IPS-20b (cell line): ENCODE results near the gene GJB4.
A peak's percentile ranks its signal among the peaks of the same experiment; 100 is the strongest.

Source experiments
- H3K27ac ChIP-seq: one replicate; pipeline ENCODE4 v1.5.1; 2013; ENCODE audit warnings: low read length
- H3K27me3 ChIP-seq: 2 replicates; pipeline ENCODE4 v1.6.1; 2013; ENCODE audit warnings: mild to moderate bottlenecking, low read length, inconsistent platforms; ENCODE audit not compliant: insufficient read depth
- H3K36me3 ChIP-seq: 2 replicates; pipeline ENCODE4 v1.6.1; 2013; ENCODE audit warnings: low read depth, mild to moderate bottlenecking, inconsistent platforms, low read length, moderate library complexity; ENCODE audit not compliant: insufficient read depth
- H3K4me1 ChIP-seq: 2 replicates; pipeline ENCODE4 v1.6.1; 2013; ENCODE audit warnings: mild to moderate bottlenecking, control low read depth, inconsistent platforms, low read length, moderate library complexity; ENCODE audit not compliant: insufficient read depth
- H3K4me3 ChIP-seq: 2 replicates; pipeline ENCODE4 v1.5.1; 2013; ENCODE audit warnings: mild to moderate bottlenecking, low read length, inconsistent platforms
- H3K9ac ChIP-seq: 2 replicates; pipeline ENCODE4 v1.6.1; 2013; ENCODE audit warnings: low read depth, mild to moderate bottlenecking, inconsistent platforms, low read length, moderate library complexity
- H3K9me3 ChIP-seq: 2 replicates; pipeline ENCODE4 v1.6.1; 2013; ENCODE audit warnings: mild to moderate bottlenecking, low read depth, low read length, inconsistent platforms; ENCODE audit not compliant: insufficient read depth

The GJB4 gene

DNA sequence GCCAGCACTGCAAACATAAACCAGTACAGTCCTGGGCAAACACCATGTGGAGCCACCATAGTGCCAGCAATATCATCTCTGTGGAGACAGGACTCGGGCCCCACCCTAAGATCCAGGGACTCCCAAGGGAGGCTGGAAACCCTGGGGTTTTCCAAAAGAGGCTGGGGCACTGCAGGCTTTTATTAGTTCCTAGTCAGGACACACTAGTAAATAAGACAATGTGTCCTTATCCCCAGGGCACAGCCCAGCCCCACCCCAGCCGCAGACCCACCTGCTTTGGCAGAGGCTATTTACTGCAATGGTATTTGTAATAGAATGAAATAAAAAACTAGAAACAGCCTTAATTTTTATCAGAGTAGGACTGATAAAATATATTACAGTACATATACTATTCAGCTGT is 21.0 kb downstream of the GJB4 start:
- Histone ChIP-seq H3K36me3 (no peaks in the 10 kb centered on the region), H3K4me1 (peaks cover 4% of the 10 kb centered on the region; the same call in 1 of the 2 replicates), H3K27ac (no peak overlapping the region), H3K9ac (no peak overlapping the region), H3K27me3 (peaks cover 47% of the 10 kb centered on the region), H3K4me3 (peak overlapping the region; percentile 76; the same call in 1 of the 2 replicates), H3K9me3 (no peaks in the 10 kb centered on the region)

DNA sequence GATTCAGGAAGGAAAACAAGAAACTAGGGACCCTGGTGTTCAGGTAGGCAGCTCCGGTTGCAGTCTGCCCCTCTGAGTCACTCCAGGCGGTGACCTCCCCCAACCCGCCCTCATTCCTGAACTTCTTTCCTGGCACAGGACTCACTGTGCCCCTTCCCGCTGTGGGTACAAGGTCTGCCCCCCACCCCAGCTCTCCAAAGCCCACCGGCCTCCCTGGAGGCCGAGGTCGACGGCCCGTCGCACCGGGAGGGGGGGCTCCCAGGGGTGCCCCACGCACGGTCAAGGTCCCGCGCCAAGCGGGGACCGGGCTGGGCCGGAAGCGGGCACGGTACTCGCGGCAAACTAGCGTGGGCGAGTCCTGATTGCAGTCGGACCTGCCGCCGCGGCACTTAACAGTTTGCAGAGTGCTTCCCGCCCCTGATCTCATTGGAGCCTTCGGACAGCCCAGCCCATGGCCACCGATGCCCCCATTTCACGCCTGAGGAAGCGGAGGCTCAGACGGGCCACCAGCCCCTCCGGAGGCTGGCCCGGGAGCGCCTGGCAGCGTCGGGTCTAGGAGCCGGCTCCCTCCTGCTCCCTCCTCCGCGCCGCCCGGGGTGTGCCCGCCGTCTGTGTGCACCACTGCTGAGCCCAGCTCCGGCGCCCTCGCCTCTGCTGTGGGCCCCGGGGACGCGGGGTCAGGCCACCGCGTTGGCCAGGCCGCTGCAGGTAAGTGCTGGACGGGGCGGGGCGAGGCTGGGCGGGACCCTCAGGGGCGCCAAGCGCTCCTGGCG is 21.7 kb downstream of the GJB4 start, which contains the start of gene GJB3:
Gene GJB3, plus strand, starts transcription at position 144 of the 773 bp plus-strand sequence. CDS start 3,549 bp downstream, outside the sequence.
- H3K27me3 ChIP-seq = peaks cover 47% of the 10 kb centered on the region
- no peaks in the 10 kb centered on the region for H3K9me3 ChIP-seq
- peak within 1 kb of the TSS; percentile 56; the same call in 1 of the 2 replicates for H3K9ac ChIP-seq
- H3K27ac ChIP-seq = no peak within 1 kb of the TSS
- peaks cover 4% of the 10 kb centered on the region; the same call in 1 of the 2 replicates for H3K4me1 ChIP-seq
- H3K36me3 ChIP-seq = no peaks in the 10 kb centered on the region
- H3K4me3 ChIP-seq = peak within 1 kb of the TSS; percentile 76

DNA sequence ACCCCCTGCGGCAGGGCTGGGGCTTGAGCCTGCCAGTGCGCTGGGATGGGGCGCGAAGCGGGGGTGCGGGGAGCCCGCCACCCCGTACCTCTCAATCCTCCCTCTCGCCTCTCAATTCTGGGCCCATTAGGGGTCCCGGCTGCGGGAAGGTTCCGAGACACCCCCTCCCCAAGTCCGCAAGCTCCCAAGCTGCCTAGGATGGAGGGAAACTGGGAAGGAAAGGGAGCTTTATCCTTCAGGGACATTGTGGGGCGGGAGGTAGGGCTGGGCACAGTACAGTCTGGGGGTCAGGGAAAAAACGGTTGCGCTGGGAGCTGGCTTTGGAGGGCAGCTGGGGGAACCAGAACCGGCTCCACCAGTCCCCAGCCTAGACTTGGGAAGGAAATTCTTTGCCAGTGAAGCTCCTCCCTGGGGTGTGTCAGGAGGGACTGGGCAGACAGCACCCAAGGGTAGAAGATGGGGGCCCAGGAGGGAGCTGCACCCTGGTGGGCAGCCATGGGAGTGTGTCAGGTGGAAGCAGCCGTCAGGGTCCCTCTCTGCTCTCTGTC is 22.4 kb downstream of the GJB4 start:
- Histone ChIP-seq H3K4me1 (peaks cover 4% of the 10 kb centered on the region; the same call in 1 of the 2 replicates), H3K27ac (no peak overlapping the region), H3K27me3 (peaks cover 47% of the 10 kb centered on the region), H3K9me3 (no peaks in the 10 kb centered on the region), H3K9ac (no peak overlapping the region), H3K36me3 (no peaks in the 10 kb centered on the region), H3K4me3 (peak overlapping the region; percentile 76)

DNA sequence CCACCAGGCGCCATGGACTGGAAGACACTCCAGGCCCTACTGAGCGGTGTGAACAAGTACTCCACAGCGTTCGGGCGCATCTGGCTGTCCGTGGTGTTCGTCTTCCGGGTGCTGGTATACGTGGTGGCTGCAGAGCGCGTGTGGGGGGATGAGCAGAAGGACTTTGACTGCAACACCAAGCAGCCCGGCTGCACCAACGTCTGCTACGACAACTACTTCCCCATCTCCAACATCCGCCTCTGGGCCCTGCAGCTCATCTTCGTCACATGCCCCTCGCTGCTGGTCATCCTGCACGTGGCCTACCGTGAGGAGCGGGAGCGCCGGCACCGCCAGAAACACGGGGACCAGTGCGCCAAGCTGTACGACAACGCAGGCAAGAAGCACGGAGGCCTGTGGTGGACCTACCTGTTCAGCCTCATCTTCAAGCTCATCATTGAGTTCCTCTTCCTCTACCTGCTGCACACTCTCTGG is 25.2 kb downstream of the GJB4 start:
- H3K36me3 ChIP-seq = no peaks in the 10 kb centered on the region
- peaks cover 4% of the 10 kb centered on the region; the same call in 1 of the 2 replicates for H3K4me1 ChIP-seq
- H3K9ac ChIP-seq = no peak overlapping the region
- H3K27ac ChIP-seq = no peak overlapping the region
- peaks cover 39% of the 10 kb centered on the region for H3K27me3 ChIP-seq
- H3K9me3 ChIP-seq = no peaks in the 10 kb centered on the region
- H3K4me3 ChIP-seq = no peak overlapping the region

DNA sequence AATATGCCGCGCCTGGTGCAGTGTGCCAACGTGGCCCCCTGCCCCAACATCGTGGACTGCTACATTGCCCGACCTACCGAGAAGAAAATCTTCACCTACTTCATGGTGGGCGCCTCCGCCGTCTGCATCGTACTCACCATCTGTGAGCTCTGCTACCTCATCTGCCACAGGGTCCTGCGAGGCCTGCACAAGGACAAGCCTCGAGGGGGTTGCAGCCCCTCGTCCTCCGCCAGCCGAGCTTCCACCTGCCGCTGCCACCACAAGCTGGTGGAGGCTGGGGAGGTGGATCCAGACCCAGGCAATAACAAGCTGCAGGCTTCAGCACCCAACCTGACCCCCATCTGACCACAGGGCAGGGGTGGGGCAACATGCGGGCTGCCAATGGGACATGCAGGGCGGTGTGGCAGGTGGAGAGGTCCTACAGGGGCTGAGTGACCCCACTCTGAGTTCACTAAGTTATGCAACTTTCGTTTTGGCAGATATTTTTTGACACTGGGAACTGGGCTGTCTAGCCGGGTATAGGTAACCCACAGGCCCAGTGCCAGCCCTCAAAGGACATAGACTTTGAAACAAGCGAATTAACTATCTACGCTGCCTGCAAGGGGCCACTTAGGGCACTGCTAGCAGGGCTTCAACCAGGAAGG is 25.8 kb downstream of the GJB4 start:
- Histone ChIP-seq H3K36me3 (no peaks in the 10 kb centered on the region), H3K9ac (no peak overlapping the region), H3K27ac (no peak overlapping the region)

DNA sequence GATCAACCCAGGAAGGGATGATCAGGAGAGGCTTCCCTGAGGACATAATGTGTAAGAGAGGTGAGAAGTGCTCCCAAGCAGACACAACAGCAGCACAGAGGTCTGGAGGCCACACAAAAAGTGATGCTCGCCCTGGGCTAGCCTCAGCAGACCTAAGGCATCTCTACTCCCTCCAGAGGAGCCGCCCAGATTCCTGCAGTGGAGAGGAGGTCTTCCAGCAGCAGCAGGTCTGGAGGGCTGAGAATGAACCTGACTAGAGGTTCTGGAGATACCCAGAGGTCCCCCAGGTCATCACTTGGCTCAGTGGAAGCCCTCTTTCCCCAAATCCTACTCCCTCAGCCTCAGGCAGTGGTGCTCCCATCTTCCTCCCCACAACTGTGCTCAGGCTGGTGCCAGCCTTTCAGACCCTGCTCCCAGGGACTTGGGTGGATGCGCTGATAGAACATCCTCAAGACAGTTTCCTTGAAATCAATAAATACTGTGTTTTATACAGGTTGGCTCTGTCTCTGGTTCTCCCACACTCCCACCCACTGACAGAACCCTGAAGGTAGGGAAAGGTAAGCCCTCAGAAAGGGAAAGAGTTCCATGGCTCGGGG is 26.4 kb downstream of the GJB4 start:
- no peak overlapping the region for H3K27ac ChIP-seq
- no peaks in the 10 kb centered on the region for H3K9me3 ChIP-seq
- no peak overlapping the region for H3K9ac ChIP-seq
- peaks cover 27% of the 10 kb centered on the region for H3K27me3 ChIP-seq
- no peak overlapping the region for H3K4me3 ChIP-seq
- no peaks in the 10 kb centered on the region for H3K36me3 ChIP-seq
- H3K4me1 ChIP-seq = no peaks in the 10 kb centered on the region

More for the DNA sequence above, 25.8 kb downstream of the GJB4 start:
- Histone ChIP-seq H3K4me3 (no peak overlapping the region), H3K9me3 (no peaks in the 10 kb centered on the region), H3K4me1 (peaks cover 4% of the 10 kb centered on the region; the same call in 1 of the 2 replicates), H3K27me3 (peaks cover 33% of the 10 kb centered on the region)

DNA sequence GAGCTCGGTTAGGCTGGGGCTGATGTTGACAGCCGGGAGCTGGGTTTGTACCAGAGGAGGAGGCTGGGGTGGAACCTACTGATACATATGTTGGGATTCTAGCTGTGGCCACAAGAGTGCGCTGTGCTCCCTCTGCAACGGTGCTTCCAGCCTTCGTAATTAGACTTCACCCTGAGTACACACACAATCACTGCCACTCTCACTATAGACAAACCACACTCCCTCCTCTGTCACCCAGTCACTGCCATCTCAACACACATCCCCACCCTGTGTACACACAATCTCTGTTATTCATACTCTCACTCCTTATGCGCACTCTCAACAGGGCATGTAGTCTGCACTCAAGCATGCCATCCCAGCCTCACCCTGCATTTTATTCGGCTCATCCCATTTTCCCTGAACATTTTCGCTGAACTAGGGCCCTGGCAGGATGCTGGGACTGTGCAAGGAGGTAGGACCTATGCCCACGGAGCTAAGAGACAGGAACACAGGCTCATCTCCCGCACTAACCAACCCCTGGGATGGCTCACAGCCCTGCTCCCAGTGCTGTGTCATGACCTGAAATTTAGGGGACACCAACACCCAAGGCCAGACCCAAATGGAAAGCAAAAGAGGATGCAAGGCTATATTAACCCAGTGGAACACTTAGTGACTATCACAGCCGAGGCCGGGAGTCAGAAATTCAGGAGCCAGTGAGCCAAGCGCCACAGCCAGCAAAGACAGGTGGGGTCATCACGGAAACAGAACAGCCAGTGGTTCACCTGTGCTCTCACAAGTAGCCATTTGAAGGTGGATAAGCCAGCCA is 27.2 kb downstream of the GJB4 start:
- Histone ChIP-seq H3K36me3 (no peaks in the 10 kb centered on the region), H3K4me3 (no peak overlapping the region), H3K4me1 (no peaks in the 10 kb centered on the region), H3K9me3 (no peaks in the 10 kb centered on the region), H3K27me3 (peaks cover 23% of the 10 kb centered on the region), H3K9ac (no peak overlapping the region), H3K27ac (no peak overlapping the region)

DNA sequence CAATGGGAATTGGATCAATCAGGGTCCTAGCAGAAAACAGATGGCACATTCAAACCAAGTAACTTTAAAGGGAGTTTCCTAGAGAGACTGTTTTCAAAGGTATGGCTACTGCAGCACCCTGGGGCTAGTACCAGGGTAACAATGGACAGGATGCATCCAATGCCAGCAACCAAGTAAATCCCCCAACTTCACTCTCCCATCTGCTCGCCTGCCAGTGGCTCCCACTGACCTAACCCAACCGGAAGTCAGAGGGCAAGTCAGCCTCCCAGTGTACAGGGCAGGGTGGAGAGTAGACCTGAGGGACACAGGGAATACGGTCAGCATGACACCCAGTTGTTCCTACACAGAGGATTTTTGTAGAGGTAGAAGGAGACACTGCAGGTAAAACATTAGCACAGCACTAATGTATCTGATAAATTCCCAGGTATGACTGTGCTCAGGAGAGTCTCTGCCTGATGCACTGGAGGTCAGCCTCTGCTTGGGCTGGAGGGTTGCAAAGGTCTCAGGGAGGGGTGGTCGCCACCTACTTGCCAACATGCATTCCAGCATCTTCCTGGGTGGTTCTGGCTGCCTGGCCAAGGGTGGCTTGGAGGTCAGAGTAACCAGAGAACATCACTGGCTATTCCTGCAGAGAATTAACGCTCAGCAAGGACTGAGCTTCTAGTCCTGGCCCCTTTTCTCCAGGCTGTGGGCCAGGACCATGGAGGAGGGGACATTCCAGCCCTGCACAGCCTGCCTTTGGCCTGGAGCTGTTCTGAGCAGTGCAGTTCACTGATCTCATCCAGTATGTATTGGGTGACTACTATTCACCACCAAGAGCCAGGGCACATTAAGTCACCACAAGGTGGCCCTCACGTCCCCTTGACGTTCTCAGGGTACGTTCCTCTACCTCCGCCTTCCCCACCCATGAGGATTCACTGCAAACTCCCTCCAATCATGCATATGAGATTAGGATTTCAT is 28.2 kb downstream of the GJB4 start:
- Histone ChIP-seq H3K36me3 (no peaks in the 10 kb centered on the region), H3K27me3 (peaks cover 22% of the 10 kb centered on the region), H3K4me3 (no peak overlapping the region), H3K27ac (no peak overlapping the region), H3K9ac (no peak overlapping the region), H3K9me3 (no peaks in the 10 kb centered on the region), H3K4me1 (no peaks in the 10 kb centered on the region)

DNA sequence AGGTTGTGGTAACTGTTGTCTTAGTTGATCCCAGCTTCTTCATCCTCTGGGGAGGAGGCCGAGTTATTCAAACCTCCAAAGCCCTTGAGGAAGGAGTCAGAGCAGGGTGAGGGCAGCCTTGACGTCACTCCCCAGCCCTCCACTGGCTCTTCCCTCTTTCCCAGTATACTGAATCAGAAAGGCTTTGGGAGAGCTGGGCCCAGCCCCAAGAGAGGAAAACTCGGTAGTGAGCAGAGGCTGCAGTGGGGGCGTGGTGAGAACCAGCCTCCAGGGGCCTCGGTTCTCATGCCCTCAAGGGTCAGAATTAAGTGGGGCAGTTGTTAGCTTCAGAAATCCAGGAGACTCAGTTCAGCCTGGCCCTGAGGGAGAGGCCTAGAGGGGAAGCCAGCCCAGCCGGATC is 31.4 kb downstream of the GJB4 start:
- Histone ChIP-seq H3K36me3 (no peaks in the 10 kb centered on the region), H3K9me3 (no peaks in the 10 kb centered on the region), H3K27me3 (peaks cover 28% of the 10 kb centered on the region)

DNA sequence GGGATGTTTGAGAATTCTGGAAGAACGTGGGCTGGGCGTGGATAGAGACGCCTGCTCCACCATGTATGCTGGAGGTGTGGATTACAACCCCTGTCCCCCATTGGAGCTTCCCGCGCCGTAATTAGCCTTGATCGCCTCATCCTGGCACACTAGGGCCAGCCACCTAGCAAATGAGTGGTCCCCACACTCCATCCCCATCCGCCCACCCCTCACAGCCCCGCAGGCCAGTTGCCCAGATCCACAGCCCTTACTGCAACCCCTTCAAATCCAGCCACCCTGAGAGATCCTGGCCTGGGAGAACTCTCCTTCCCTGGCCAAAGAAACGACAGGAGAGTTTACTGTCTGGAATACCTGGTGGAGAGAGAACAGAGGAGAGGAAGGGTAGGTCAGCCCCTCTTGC is 32.9 kb downstream of the GJB4 start:
- Histone ChIP-seq H3K9me3 (no peaks in the 10 kb centered on the region), H3K9ac (no peak overlapping the region), H3K4me3 (peak overlapping the region; percentile 62), H3K36me3 (no peaks in the 10 kb centered on the region), H3K4me1 (peaks cover 2% of the 10 kb centered on the region; the same call in 1 of the 2 replicates), H3K27ac (no peak overlapping the region), H3K27me3 (peaks cover 28% of the 10 kb centered on the region)

More for the DNA sequence above, 31.4 kb downstream of the GJB4 start:
- Histone ChIP-seq H3K4me3 (no peak overlapping the region), H3K27ac (no peak overlapping the region), H3K4me1 (no peaks in the 10 kb centered on the region), H3K9ac (no peak overlapping the region)
